Neural cell (in vitro differentiated cells): ENCODE measurements around the gene PGBD1. TPM values are rescaled to one million over a fixed set of nuclear protein-coding genes. Genes with fewer than 3 reads are reported as not detected.

ENCODE experiments used
- H2AFZ ChIP-seq: fragments of 200-600, 300-800 bp; sonication (generic), shearing (Covaris generic); 2 replicates; pipeline ENCODE4 v1.6.0; 2014; ENCODE audit warnings: low read depth, mild to moderate bottlenecking, antibody characterized with exemption, low read length, moderate library complexity
- H3F3A ChIP-seq: fragments of 200-600 bp; shearing (Covaris generic); 2 replicates; pipeline ENCODE4 v1.6.1; 2016; ENCODE audit warnings: mild to moderate bottlenecking, moderate library complexity, mixed read lengths, antibody characterized with exemption, low read length; ENCODE audit not compliant: insufficient read depth, poor library complexity, severe bottlenecking
- H3K27ac ChIP-seq: fragments of 200-600, 300-800 bp; sonication (generic), shearing (Covaris generic); 2 replicates; pipeline ENCODE4 v1.5.1; 2014; ENCODE audit warnings: mild to moderate bottlenecking, low read length, moderate library complexity
- H3K27me3 ChIP-seq: fragments of 300-800, 200-600 bp; sonication (generic), shearing (Covaris generic); 2 replicates; pipeline ENCODE4 v1.6.0; 2014; ENCODE audit warnings: mild to moderate bottlenecking, low read depth, low read length, moderate library complexity; ENCODE audit not compliant: insufficient read depth
- H3K36me3 ChIP-seq: fragments of 300-800, 200-600 bp; sonication (generic), shearing (Covaris generic); 2 replicates; pipeline ENCODE4 v1.5.1; 2014; ENCODE audit warnings: mild to moderate bottlenecking, antibody characterized with exemption, low read length, moderate library complexity; ENCODE audit not compliant: insufficient read depth
- H3K4me2 ChIP-seq: fragments of 300-800, 200-600 bp; sonication (generic), shearing (Covaris generic); 2 replicates; pipeline ENCODE4 v1.6.0; 2014; ENCODE audit warnings: mild to moderate bottlenecking, low read length
- H3K4me3 ChIP-seq: fragments of 300-800, 200-600 bp; sonication (generic), shearing (Covaris generic); 2 replicates; pipeline ENCODE4 v1.5.1; 2014; ENCODE audit warnings: mild to moderate bottlenecking, low read length, moderate library complexity
- H3K79me2 ChIP-seq: fragments of 200-600 bp; shearing (Covaris generic); replicated peaks from 2 replicates; pipeline ENCODE4 v1.6.0; 2014; ENCODE audit warnings: mild to moderate bottlenecking, low read length, moderate library complexity; ENCODE audit not compliant: insufficient read depth
- H3K9ac ChIP-seq: fragments of 300-800, 200-600 bp; sonication (generic), shearing (Covaris generic); 2 replicates; pipeline ENCODE4 v1.6.1; 2016; ENCODE audit warnings: mild to moderate bottlenecking, low read length, mixed read lengths
- H3K9me2 ChIP-seq: fragments of 200-600 bp; shearing (Covaris generic); 2 replicates; pipeline ENCODE4 v1.6.1; 2016; ENCODE audit warnings: mild to moderate bottlenecking, low read length, mixed read lengths; ENCODE audit not compliant: insufficient read depth
- H3K9me3 ChIP-seq: fragments of 200-600, 300-800 bp; sonication (generic), shearing (Covaris generic); 2 replicates; pipeline ENCODE4 v1.6.1; 2016; ENCODE audit warnings: mild to moderate bottlenecking, mixed run types, low read length, moderate library complexity, mixed read lengths
- H4K20me1 ChIP-seq: fragments of 200-600 bp; shearing (Covaris generic); 2 replicates; pipeline ENCODE4 v1.6.1; 2016; ENCODE audit warnings: mild to moderate bottlenecking, mixed run types; ENCODE audit not compliant: insufficient read depth
- EP300 ChIP-seq: fragments of 450-650 bp; conservative IDR thresholded peaks from 2 replicates; pipeline ENCODE4 v1.6.1; 2014; ENCODE audit warnings: antibody characterized with exemption, mild to moderate bottlenecking, moderate library complexity; ENCODE audit not compliant: poor library complexity, severe bottlenecking
- EZH2 ChIP-seq: fragments of 200-600, 300-800 bp; shearing (Covaris generic), sonication (generic); IDR thresholded peaks from 2 replicates; pipeline ENCODE4 v1.6.1; 2014; ENCODE audit warnings: antibody characterized with exemption, low read length, borderline replicate concordance, mild to moderate bottlenecking; ENCODE audit not compliant: insufficient read depth, poor library complexity, severe bottlenecking
- MXI1 ChIP-seq: fragments of 450-650 bp; conservative IDR thresholded peaks from 2 replicates; pipeline ENCODE4 v1.6.1; 2014; ENCODE audit warnings: antibody characterized with exemption, mild to moderate bottlenecking; ENCODE audit not compliant: poor library complexity, severe bottlenecking
- POLR2AphosphoS5 ChIP-seq: IDR thresholded peaks from 2 replicates; pipeline ENCODE4 v1.6.1; 2012
- RAD21 ChIP-seq: fragments of 450-650 bp; conservative IDR thresholded peaks from 2 replicates; pipeline ENCODE4 v1.6.1; 2014; ENCODE audit warnings: antibody characterized with exemption, mild to moderate bottlenecking, moderate library complexity
- REST ChIP-seq: IDR thresholded peaks from 2 replicates; pipeline ENCODE4 v1.6.1; 2012; ENCODE audit warnings: borderline replicate concordance
- SMC3 ChIP-seq: fragments of 450-650 bp; conservative IDR thresholded peaks from 2 replicates; pipeline ENCODE4 v1.6.1; 2014; ENCODE audit warnings: antibody characterized with exemption, mild to moderate bottlenecking, moderate library complexity; ENCODE audit not compliant: poor library complexity
- TAF1 ChIP-seq: IDR thresholded peaks from 2 replicates; pipeline ENCODE4 v1.6.1; 2012; ENCODE audit warnings: low read depth
- polyA plus RNA-seq: library from polyadenylated mRNA; depleted of rRNA; stranded (reverse); fragments of >200 nt; gene quantifications from 2 replicates; pipeline ENCODE4 v1.2.3, GENCODE V29; 2014
- TF ChIP-seq, protein P1 (sequence below): fragments of 450-650 bp; IDR thresholded peaks from 2 replicates; pipeline ENCODE4 v1.5.1; 2014; ENCODE audit warnings: antibody characterized with exemption, mild to moderate bottlenecking, moderate library complexity; ENCODE audit not compliant: poor library complexity, severe bottlenecking

PGBD1 gene
- polyA plus RNA-seq, 1 donor from 2014 or later: 32.3 TPM

GRCh38 chr6:28280595-28281287, 631 bp upstream of the PGBD1 start:
- Histone ChIP-seq H3K9ac (peak overlapping the region; percentile 79), H3K4me3 (peak overlapping the region; percentile 88), H3K27me3 (no peaks in the 10 kb centered on the region), H3K4me2 (peak overlapping the region; percentile 42), H3K36me3 (peaks cover 12% of the 10 kb centered on the region), H3K9me2 (no peaks in the 10 kb centered on the region), H3K79me2 (peaks cover 32% of the 10 kb centered on the region), H4K20me1 (no peaks in the 10 kb centered on the region), H3K27ac (peak overlapping the region; percentile 71), H2AFZ (peak overlapping the region; percentile 52), H3K9me3 (no peaks in the 10 kb centered on the region), H3F3A (peaks cover 4% of the 10 kb centered on the region)
- TF ChIP-seq EZH2: no peak
- TF ChIP-seq REST: no peak
- TF ChIP-seq SMC3: no peak
- no peak for TF ChIP-seq EP300
- no peak for TF ChIP-seq RAD21

DNA sequence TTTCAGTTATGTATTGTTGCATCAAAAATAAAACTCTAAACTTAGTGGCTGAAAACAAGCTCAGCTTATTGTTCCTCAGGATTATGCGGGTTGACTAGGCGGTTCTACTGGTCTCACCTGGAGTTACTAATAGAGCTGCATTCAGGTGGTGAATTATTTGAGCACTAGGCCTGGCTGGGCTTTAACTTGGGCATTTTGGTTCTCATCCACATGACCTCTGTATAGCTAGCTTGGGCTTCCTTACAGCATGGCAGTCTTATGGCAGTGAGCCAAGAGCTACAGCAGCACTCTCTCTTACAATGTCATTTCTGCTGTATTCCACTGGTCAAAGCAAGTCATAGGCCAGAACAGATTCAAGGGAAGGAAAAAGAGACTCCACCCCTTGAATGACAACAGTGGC, 1.6 kb downstream of the PGBD1 start:
- peak overlapping the region; percentile 91 for H3K4me2 ChIP-seq
- H3K79me2 ChIP-seq: peaks cover 32% of the 10 kb centered on the region
- no peak overlapping the region for H2AFZ ChIP-seq
- H3K27ac ChIP-seq: no peak overlapping the region
- H3F3A ChIP-seq: peaks cover 4% of the 10 kb centered on the region
- no peaks in the 10 kb centered on the region for H4K20me1 ChIP-seq
- H3K4me3 ChIP-seq: peak overlapping the region; percentile 88
- no peaks in the 10 kb centered on the region for H3K27me3 ChIP-seq
- no peaks in the 10 kb centered on the region for H3K9me3 ChIP-seq
- peaks cover 10% of the 10 kb centered on the region for H3K36me3 ChIP-seq
- TF ChIP-seq RAD21 (no peak), MXI1 (no peak), SMC3 (no peak), POLR2AphosphoS5 (no peak), EZH2 (no peak), EP300 (no peak)
- H3K9ac ChIP-seq: no peak overlapping the region
- H3K9me2 ChIP-seq: no peaks in the 10 kb centered on the region

GRCh38 chr6:28291573-28291972, 10.2 kb downstream of the PGBD1 start:
- Histone ChIP-seq H3K27ac (no peak overlapping the region), H3K27me3 (no peaks in the 10 kb centered on the region), H3K9me3 (no peaks in the 10 kb centered on the region), H3K79me2 (no peaks in the 10 kb centered on the region), H4K20me1 (no peaks in the 10 kb centered on the region), H3F3A (no peaks in the 10 kb centered on the region), H3K4me2 (no peak overlapping the region), H3K9ac (no peak overlapping the region), H3K36me3 (peaks cover 7% of the 10 kb centered on the region), H3K9me2 (no peaks in the 10 kb centered on the region), H3K4me3 (no peak overlapping the region), H2AFZ (no peak overlapping the region)
- no peak for TF ChIP-seq POLR2AphosphoS5
- TF ChIP-seq, protein P1, sequence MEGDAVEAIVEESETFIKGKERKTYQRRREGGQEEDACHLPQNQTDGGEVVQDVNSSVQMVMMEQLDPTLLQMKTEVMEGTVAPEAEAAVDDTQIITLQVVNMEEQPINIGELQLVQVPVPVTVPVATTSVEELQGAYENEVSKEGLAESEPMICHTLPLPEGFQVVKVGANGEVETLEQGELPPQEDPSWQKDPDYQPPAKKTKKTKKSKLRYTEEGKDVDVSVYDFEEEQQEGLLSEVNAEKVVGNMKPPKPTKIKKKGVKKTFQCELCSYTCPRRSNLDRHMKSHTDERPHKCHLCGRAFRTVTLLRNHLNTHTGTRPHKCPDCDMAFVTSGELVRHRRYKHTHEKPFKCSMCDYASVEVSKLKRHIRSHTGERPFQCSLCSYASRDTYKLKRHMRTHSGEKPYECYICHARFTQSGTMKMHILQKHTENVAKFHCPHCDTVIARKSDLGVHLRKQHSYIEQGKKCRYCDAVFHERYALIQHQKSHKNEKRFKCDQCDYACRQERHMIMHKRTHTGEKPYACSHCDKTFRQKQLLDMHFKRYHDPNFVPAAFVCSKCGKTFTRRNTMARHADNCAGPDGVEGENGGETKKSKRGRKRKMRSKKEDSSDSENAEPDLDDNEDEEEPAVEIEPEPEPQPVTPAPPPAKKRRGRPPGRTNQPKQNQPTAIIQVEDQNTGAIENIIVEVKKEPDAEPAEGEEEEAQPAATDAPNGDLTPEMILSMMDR: no peak
- no peak for TF ChIP-seq SMC3
- no peak for TF ChIP-seq EZH2
- no peak for TF ChIP-seq EP300
- TF ChIP-seq RAD21: no peak
- no peak for TF ChIP-seq TAF1
- no peak for TF ChIP-seq REST
